Gastrocnemius medialis (tissue), 4 donors: ENCODE results near the gene CA10. TPM values are rescaled to one million over a fixed set of nuclear protein-coding genes. Genes with fewer than 3 reads are reported as not detected.

Source experiments
- ATAC-seq, 2 donors: fragments of 150-250 bp; one replicate each; pipeline ENCODE4 v1.9.1; 2016
- DNase-seq, 2 donors: peaks; one replicate each; pipeline ENCODE4 v3.0.0-alpha.2; 2019
- H3K27ac ChIP-seq, 4 donors: fragments of 200-600 bp; sonication (generic); 1 replicate in 1 of 4; 2 replicates in 3 of 4; pipeline ENCODE4 v1.5.1; 2016 to 2018; ENCODE audit warnings: mild to moderate bottlenecking in 2 of 4, moderate library complexity in 1 of 4
- H3K27me3 ChIP-seq, 3 donors: fragments of 200-600 bp; sonication (generic) in 2 of 3; 1 replicate in 1 of 3; 2 replicates in 2 of 3; pipeline versions ENCODE4 v1.5.1 to v1.6.0; 2016 to 2019; ENCODE audit warnings: mild to moderate bottlenecking in 1 of 3, moderate library complexity in 1 of 3
- H3K36me3 ChIP-seq, 2 donors: fragments of 200-600 bp; sonication (generic) in 1 of 2; one replicate each; pipeline ENCODE4 v1.5.1; 2017 to 2018
- H3K4me1 ChIP-seq, 2 donors: fragments of 200-600 bp; sonication (generic) in 1 of 2; one replicate each; pipeline ENCODE4 v1.5.1; 2016 to 2017; ENCODE audit warnings: mild to moderate bottlenecking in 2 of 2
- H3K4me3 ChIP-seq, 4 donors: fragments of 200-600 bp; sonication (generic) in 3 of 4; 1 replicate in 1 of 4; 2 replicates in 3 of 4; pipeline ENCODE4 v1.5.1; 2016 to 2019; ENCODE audit warnings: mild to moderate bottlenecking in 2 of 4
- H3K9me3 ChIP-seq, 3 donors: fragments of 200-600 bp; sonication (generic) in 2 of 3; 1 replicate in 1 of 3; 2 replicates in 2 of 3; pipeline ENCODE4 v1.5.1; 2016 to 2019
- POLR2A ChIP-seq, 2 donors: fragments of 450-650 bp; IDR thresholded peaks; one replicate each; pipeline ENCODE4 v1.6.1; 2017; ENCODE audit warnings: antibody characterized with exemption in 2 of 2, mild to moderate bottlenecking in 2 of 2, moderate library complexity in 2 of 2
- in situ Hi-C, 4 donors: fragments of 200-750 bp; cut with MboI; loops; one replicate each; pipeline versions ENCODE4 v1.15.0 to v1.8.0; 2017; ENCODE audit warnings: low sequenced_read_pairs in 4 of 4
- intact Hi-C: fragments of 100-400 bp; cut with DNase I; formaldehyde crosslinking; loops from one replicate; pipeline ENCODE4 v1.15.1; 2023; ENCODE audit warnings: low total_unique reads
- total RNA-seq, 4 donors: library from RNA; depleted of rRNA; stranded (reverse); fragments of >200 nt; gene quantifications; one replicate each; pipeline versions ENCODE4 v1.1.0 to v1.2.3, GENCODE V29; 2016
- TF ChIP-seq, protein P1 (sequence below), 5 experiments: fragments of 450-650 bp in 3 of 5; fragments of 200-600 bp in 2 of 5; sonication (generic) in 2 of 5; IDR thresholded peaks in 4 of 5; conservative IDR thresholded peaks in 1 of 5; 1 replicate in 4 of 5; 2 replicates in 1 of 5; pipeline ENCODE4 v1.5.1; 2016 to 2019; ENCODE audit warnings: antibody characterized with exemption in 5 of 5, mild to moderate bottlenecking in 3 of 5, moderate library complexity in 3 of 5

CA10 gene
- total RNA-seq, 4 donors from 2014 or later: not detected

GRCh38 chr17:51995797-51996403 lies 162.6 kb downstream of the CA10 start:
- Histone ChIP-seq H3K27ac (no peak overlapping the region), H3K4me3 (no peak overlapping the region), H3K36me3 (no peaks in the 10 kb centered on the region), H3K27me3 (no peaks in the 10 kb centered on the region), H3K4me1 (no peaks in the 10 kb centered on the region), H3K9me3 (no peaks in the 10 kb centered on the region)
- no peak for DNase-seq
- ATAC-seq: no peak
- no peak for TF ChIP-seq POLR2A (IDR thresholded peaks at IDR 0.05)
- TF ChIP-seq, protein P1, sequence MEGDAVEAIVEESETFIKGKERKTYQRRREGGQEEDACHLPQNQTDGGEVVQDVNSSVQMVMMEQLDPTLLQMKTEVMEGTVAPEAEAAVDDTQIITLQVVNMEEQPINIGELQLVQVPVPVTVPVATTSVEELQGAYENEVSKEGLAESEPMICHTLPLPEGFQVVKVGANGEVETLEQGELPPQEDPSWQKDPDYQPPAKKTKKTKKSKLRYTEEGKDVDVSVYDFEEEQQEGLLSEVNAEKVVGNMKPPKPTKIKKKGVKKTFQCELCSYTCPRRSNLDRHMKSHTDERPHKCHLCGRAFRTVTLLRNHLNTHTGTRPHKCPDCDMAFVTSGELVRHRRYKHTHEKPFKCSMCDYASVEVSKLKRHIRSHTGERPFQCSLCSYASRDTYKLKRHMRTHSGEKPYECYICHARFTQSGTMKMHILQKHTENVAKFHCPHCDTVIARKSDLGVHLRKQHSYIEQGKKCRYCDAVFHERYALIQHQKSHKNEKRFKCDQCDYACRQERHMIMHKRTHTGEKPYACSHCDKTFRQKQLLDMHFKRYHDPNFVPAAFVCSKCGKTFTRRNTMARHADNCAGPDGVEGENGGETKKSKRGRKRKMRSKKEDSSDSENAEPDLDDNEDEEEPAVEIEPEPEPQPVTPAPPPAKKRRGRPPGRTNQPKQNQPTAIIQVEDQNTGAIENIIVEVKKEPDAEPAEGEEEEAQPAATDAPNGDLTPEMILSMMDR (IDR thresholded peaks at IDR 0.05 in 4 of 5, conservative IDR thresholded peaks at IDR 0.05 in 1 of 5): no peak
- in situ Hi-C loops: no loop called here
- intact Hi-C loops: no loop called here

DNA sequence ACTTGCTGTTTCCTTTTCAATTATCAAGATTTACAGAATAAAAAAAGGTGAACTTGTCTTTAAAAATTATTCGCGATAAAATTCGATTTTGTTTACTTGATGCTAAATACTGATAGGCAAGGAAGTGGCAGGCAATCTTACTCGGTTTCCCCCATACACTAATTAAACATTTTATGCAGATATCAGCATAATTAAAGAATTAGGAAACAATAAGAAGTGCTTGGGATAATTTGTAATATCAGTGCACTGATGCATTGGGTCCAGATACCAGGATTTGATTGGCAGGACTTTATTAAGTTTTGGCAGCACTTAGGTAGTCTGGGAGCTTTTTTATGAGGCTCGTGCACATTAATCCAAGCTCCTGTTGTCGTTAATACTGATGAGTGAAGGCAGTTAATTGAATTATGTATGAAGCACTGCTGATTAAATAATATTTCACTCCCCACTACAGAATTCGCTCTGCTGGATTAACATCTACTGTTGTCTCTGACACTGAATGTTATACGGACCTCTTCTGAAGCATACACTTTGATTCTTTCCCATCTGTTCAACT lies 165.6 kb downstream of the CA10 start:
- Histone ChIP-seq H3K27ac (no peak overlapping the region), H3K9me3 (no peaks in the 10 kb centered on the region), H3K27me3 (no peaks in the 10 kb centered on the region), H3K36me3 (no peaks in the 10 kb centered on the region), H3K4me3 (no peak overlapping the region), H3K4me1 (no peaks in the 10 kb centered on the region)
- intact Hi-C loops: no loop called here
- in situ Hi-C loops: no loop called here
- no peak for TF ChIP-seq POLR2A (IDR thresholded peaks at IDR 0.05)
- TF ChIP-seq, protein P1 (IDR thresholded peaks at IDR 0.05 in 4 of 5, conservative IDR thresholded peaks at IDR 0.05 in 1 of 5): no peak
- ATAC-seq: no peak
- DNase-seq: no peak

- no peaks in the 10 kb centered on the region for H3K4me1 ChIP-seq
- intact Hi-C loops (no loop called here), in situ Hi-C loops (no loop called here)
- ATAC-seq (no peak), DNase-seq (no peak)
- TF ChIP-seq, protein P1 (IDR thresholded peaks at IDR 0.05 in 4 of 5, conservative IDR thresholded peaks at IDR 0.05 in 1 of 5): no peak
- TF ChIP-seq POLR2A (IDR thresholded peaks at IDR 0.05): no peak
- no peaks in the 10 kb centered on the region for H3K9me3 ChIP-seq
- H3K4me3 ChIP-seq: no peak overlapping the region
- H3K27me3 ChIP-seq: no peaks in the 10 kb centered on the region
- H3K36me3 ChIP-seq: no peaks in the 10 kb centered on the region
- no peak overlapping the region for H3K27ac ChIP-seq
These were observed 187.4 kb downstream of the CA10 start for GRCh38 chr17:51971121-51971520.

GRCh38 chr17:51961689-51962088 lies 196.8 kb downstream of the CA10 start:
- no peaks in the 10 kb centered on the region for H3K9me3 ChIP-seq
- no peak for DNase-seq
- intact Hi-C loops: no loop called here
- no peaks in the 10 kb centered on the region for H3K4me1 ChIP-seq
- H3K27ac ChIP-seq: no peak overlapping the region
- TF ChIP-seq, protein P1 (IDR thresholded peaks at IDR 0.05 in 4 of 5, conservative IDR thresholded peaks at IDR 0.05 in 1 of 5): no peak
- no peak for TF ChIP-seq POLR2A (IDR thresholded peaks at IDR 0.05)
- H3K4me3 ChIP-seq: no peak overlapping the region
- H3K27me3 ChIP-seq: no peaks in the 10 kb centered on the region
- no peak for ATAC-seq
- in situ Hi-C loops: no loop called here
- H3K36me3 ChIP-seq: no peaks in the 10 kb centered on the region

DNA sequence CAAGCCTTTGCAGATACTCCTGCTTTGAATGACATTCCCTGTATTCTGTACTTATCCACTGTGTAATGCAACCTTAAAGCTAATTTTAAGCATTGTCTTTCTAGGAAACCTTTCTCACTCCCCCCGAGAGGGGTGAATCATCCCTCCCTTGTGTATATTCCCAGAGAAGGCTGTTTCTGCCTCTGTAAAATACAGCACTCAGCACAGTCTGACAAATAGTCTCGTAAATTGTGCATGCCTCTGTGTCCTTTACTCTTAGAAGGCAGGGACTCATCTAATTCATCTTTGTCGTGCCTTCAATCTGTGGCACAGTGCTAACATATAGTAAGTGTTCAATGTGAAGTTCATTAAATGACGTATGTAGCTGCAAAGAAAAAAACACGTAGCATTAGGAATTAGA lies 200.7 kb downstream of the CA10 start:
- intact Hi-C loops: no loop called here

More for the DNA sequence above, 200.7 kb downstream of the CA10 start:
- in situ Hi-C loops: no loop called here
- Histone ChIP-seq H3K36me3 (no peaks in the 10 kb centered on the region), H3K9me3 (no peaks in the 10 kb centered on the region), H3K27me3 (no peaks in the 10 kb centered on the region), H3K4me1 (no peaks in the 10 kb centered on the region), H3K27ac (no peak overlapping the region), H3K4me3 (no peak overlapping the region)
- TF ChIP-seq, protein P1 (IDR thresholded peaks at IDR 0.05 in 4 of 5, conservative IDR thresholded peaks at IDR 0.05 in 1 of 5): no peak
- no peak for TF ChIP-seq POLR2A (IDR thresholded peaks at IDR 0.05)
- ATAC-seq (no peak), DNase-seq (no peak)
